IMR-90 (cell line): Measurements from ENCODE around the gene MXRA8. TPM values are rescaled to one million over a fixed set of nuclear protein-coding genes. Genes with fewer than 3 reads are reported as not detected.
"Not testable (repeated sequence)": the region's sequence is repeated elsewhere in the genome, so short reads cannot be mapped to it uniquely, and the experiment has no call there.

Experiments
- ATAC-seq: fragments of 200-7000 bp; cut with Tn5 transposase; 2 replicates; pipeline ENCODE4 v1.9.1; 2020; ENCODE audit warnings: low read depth, mild to moderate bottlenecking, moderate library complexity
- BruUV-seq: library from RNA; stranded (reverse); fragments of 400-500 nt; replicated peaks from 2 replicates; lab custom pipeline; 2021; lab: Mats Ljungman, UMichigan
- CTCF ChIA-PET: fragments of 300-600 bp; formaldehyde crosslinking; extraction: SDS; loops from one replicate; lab custom pipeline; 2021; ENCODE audit warnings: antibody characterized with exemption; lab: Yijun Ruan, JAX
- POLR2A ChIA-PET: fragments of 300-600 bp; sonication (Branson Sonifier 250); formaldehyde crosslinking; loops from one replicate; lab custom pipeline; 2022; ENCODE audit warnings: antibody characterized with exemption; ENCODE audit not compliant: unreplicated experiment; lab: Charles Lee
- DNase-seq: peaks from one replicate; pipeline ENCODE4 v3.0.0; 2013
- H2AFZ ChIP-seq: replicated peaks from 2 replicates; pipeline ENCODE3; 2013; ENCODE audit warnings: low read length, mild to moderate bottlenecking; ENCODE audit not compliant: poor library complexity
- H2AK5ac ChIP-seq: 2 replicates; pipeline ENCODE4 v1.6.1; 2013; ENCODE audit warnings: low read depth, low read length, inconsistent platforms
- H2AK9ac ChIP-seq: replicated peaks from 2 replicates; pipeline ENCODE3; 2013; ENCODE audit warnings: mild to moderate bottlenecking, low read depth, low read length, moderate library complexity; ENCODE audit not compliant: poor library complexity
- H2BK120ac ChIP-seq: 2 replicates; pipeline ENCODE4 v1.6.1; 2013; ENCODE audit warnings: low read depth, low read length, inconsistent platforms
- H2BK15ac ChIP-seq: 3 replicates; pipeline ENCODE4 v1.6.1; 2013; ENCODE audit warnings: low read depth, low read length, inconsistent platforms
- H2BK20ac ChIP-seq: 2 replicates; pipeline ENCODE4 v1.6.1; 2013; ENCODE audit warnings: low read depth, mild to moderate bottlenecking, inconsistent platforms, low read length, moderate library complexity
- H2BK5ac ChIP-seq: 2 replicates; pipeline ENCODE4 v1.6.1; 2013; ENCODE audit warnings: mild to moderate bottlenecking, low read depth, low read length, inconsistent platforms; ENCODE audit not compliant: poor library complexity, severe bottlenecking
- H3K14ac ChIP-seq: replicated peaks from 2 replicates; pipeline ENCODE4 v1.6.1; 2013; ENCODE audit warnings: low read depth, low read length, inconsistent platforms
- H3K18ac ChIP-seq: 2 replicates; pipeline ENCODE4 v1.6.1; 2013; ENCODE audit warnings: low read depth, low read length, control low read depth
- H3K23ac ChIP-seq: 2 replicates; pipeline ENCODE4 v1.6.1; 2013; ENCODE audit warnings: low read depth, low read length, inconsistent platforms
- H3K27ac ChIP-seq: 2 replicates; pipeline ENCODE4 v1.5.1; 2013; ENCODE audit warnings: mild to moderate bottlenecking, control low read depth, low read length; ENCODE audit not compliant: insufficient read depth
- H3K27me3 ChIP-seq: 2 replicates; pipeline ENCODE4 v1.6.1; 2013; ENCODE audit warnings: low read length; ENCODE audit not compliant: control insufficient read depth, insufficient read depth
- H3K36me3 ChIP-seq: 2 replicates; pipeline ENCODE4 v1.6.1; 2013; ENCODE audit warnings: low read length, mixed read lengths; ENCODE audit not compliant: control insufficient read depth, insufficient read depth
- H3K4ac ChIP-seq: 2 replicates; pipeline ENCODE4 v1.6.1; 2013; ENCODE audit warnings: low read depth, low read length, inconsistent platforms
- H3K4me1 ChIP-seq: 2 replicates; pipeline ENCODE4 v1.6.1; 2013; ENCODE audit warnings: low read length, mixed read lengths; ENCODE audit not compliant: control insufficient read depth, insufficient read depth
- H3K4me2 ChIP-seq: 2 replicates; pipeline ENCODE4 v1.6.1; 2013; ENCODE audit warnings: low read depth, mild to moderate bottlenecking, control low read depth, low read length, moderate library complexity
- H3K4me3 ChIP-seq: 2 replicates; pipeline ENCODE4 v1.5.1; 2013; ENCODE audit warnings: low read depth, mild to moderate bottlenecking, control low read depth, low read length, moderate library complexity; ENCODE audit not compliant: insufficient read depth
- H3K56ac ChIP-seq: 2 replicates; pipeline ENCODE4 v1.6.1; 2013; ENCODE audit warnings: low read length, inconsistent platforms; ENCODE audit not compliant: insufficient read depth; ENCODE audit errors: extremely low read depth
- H3K79me1 ChIP-seq, 2 experiments: 2 replicates each; pipeline ENCODE4 v1.6.1; 2013; ENCODE audit warnings: low read length in 2 of 2, inconsistent platforms in 1 of 2, low read depth in 1 of 2
- H3K9ac ChIP-seq: 2 replicates; pipeline ENCODE4 v1.6.1; 2013; ENCODE audit warnings: low read depth, low read length, control low read depth
- H3K9me1 ChIP-seq: 2 replicates; pipeline ENCODE4 v1.6.1; 2013; ENCODE audit warnings: low read length, inconsistent platforms; ENCODE audit not compliant: insufficient read depth
- H3K9me3 ChIP-seq: 2 replicates; pipeline ENCODE4 v1.6.1; 2013; ENCODE audit warnings: low read length; ENCODE audit not compliant: control insufficient read depth, insufficient read depth
- H4K20me1 ChIP-seq: 2 replicates; pipeline ENCODE4 v1.6.1; 2013; ENCODE audit warnings: low read length, inconsistent platforms; ENCODE audit not compliant: insufficient read depth
- H4K5ac ChIP-seq: 2 replicates; pipeline ENCODE4 v1.6.1; 2013; ENCODE audit warnings: mild to moderate bottlenecking, low read depth, low read length, control low read depth
- H4K8ac ChIP-seq, 2 experiments: 2 replicates each; pipeline ENCODE4 v1.6.1; 2013; ENCODE audit warnings: low read depth in 2 of 2, low read length in 2 of 2, control low read depth in 1 of 2, inconsistent platforms in 1 of 2
- H4K91ac ChIP-seq: 2 replicates; pipeline ENCODE4 v1.6.1; 2013; ENCODE audit warnings: low read depth, low read length, inconsistent platforms; ENCODE audit not compliant: insufficient read depth
- CHD1 ChIP-seq: IDR thresholded peaks from 2 replicates; pipeline ENCODE4 v1.6.1; 2012; ENCODE audit warnings: low read depth, low read length, improper control_type of control experiment
- FOS ChIP-seq: fragments of 150-350 bp; IDR thresholded peaks from 2 replicates; pipeline ENCODE4 v1.6.1; 2016; ENCODE audit warnings: low read depth, low read length
- MAFK ChIP-seq: IDR thresholded peaks from 2 replicates; pipeline ENCODE4 v1.6.1; 2012; ENCODE audit warnings: low read depth, low read length, improper control_type of control experiment
- POLR2A ChIP-seq: IDR thresholded peaks from 2 replicates; pipeline ENCODE4 v1.6.1; 2012; ENCODE audit warnings: mild to moderate bottlenecking, low read depth, low read length
- whole genome bisulfite sequencing, 2 experiments: methylation state at CpG; one replicate each; pipeline versions ENCODE4 v1.1.5 to v1.1.7; 2013; ENCODE audit warnings: missing lambda C conversion rate in 2 of 2; ENCODE audit not compliant: insufficient read length in 1 of 2; ENCODE audit errors: extremely low coverage in 2 of 2; 5-methylcytosine and 5-hydroxymethylcytosine counted together
- dilution Hi-C: fragments of 300-500 bp; cut with HindIII; formaldehyde crosslinking; loops from one replicate; pipeline ENCODE4 v1.14.3; 2018; ENCODE audit warnings: low sequenced_read_pairs; ENCODE audit not compliant: unreplicated experiment
- in situ Hi-C: fragments of 300-500 bp; cut with MboI; formaldehyde crosslinking; loops from 3 replicates; pipeline ENCODE4 v1.14.3; 2019; ENCODE audit warnings: low sequenced_read_pairs, inconsistent platforms, mixed read lengths
- intact Hi-C: fragments of 100-400 bp; cut with micrococcal nuclease; formaldehyde crosslinking; loops from 2 replicates; pipeline ENCODE4 v1.10.0; 2022
- polyA plus RNA-seq, 3 experiments: library from polyadenylated mRNA; depleted of rRNA; stranded (reverse); fragments of >200 nt; gene quantifications; 2 replicates each; pipeline ENCODE4 v1.2.3, GENCODE V29; 2012; ENCODE audit warnings: low replicate concordance in 1 of 3
- total RNA-seq: library from RNA; depleted of rRNA; stranded (reverse); fragments of >200 nt; gene quantifications from 2 replicates; pipeline ENCODE4 v1.2.3, GENCODE V29; 2012
- TF ChIP-seq, protein P1 (sequence below): conservative IDR thresholded peaks from 2 replicates; pipeline ENCODE4 v1.5.1; 2012; ENCODE audit warnings: mild to moderate bottlenecking, low read depth, low read length, improper control_type of control experiment
- TF ChIP-seq, protein P2 (sequence below): fragments of 150-350 bp; IDR thresholded peaks from 2 replicates; pipeline ENCODE4 v1.6.1; 2016; ENCODE audit warnings: low read depth, mild to moderate bottlenecking, low read length, moderate library complexity, borderline replicate concordance

Gene MXRA8
- total and polyA plus RNA-seq, 2 of the 4 experiments (the other 2 are of a cell fraction) = 92.5 to 469 TPM

DNA sequence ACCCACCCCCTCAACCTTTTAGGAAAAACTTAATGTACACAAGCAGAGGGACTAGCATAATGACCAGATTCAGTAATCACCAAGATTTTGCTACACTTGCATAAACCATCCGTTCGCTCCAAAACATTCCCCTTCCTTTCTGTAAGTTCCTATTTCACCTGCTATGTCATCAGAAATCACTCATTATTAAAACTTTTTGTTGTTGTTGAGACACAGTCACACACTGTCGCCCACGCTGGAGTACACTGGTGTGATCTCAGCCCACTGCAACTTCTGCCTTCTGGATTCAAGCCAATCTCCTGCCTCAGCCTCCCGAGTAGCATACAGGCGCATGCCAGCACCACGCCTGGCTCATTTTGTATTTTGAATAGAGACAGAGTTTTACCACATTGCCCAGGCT, 45.3 kb upstream of the MXRA8 start:
- ChIA-PET CTCF (no interaction called here), POLR2A (no interaction called here)
- no peak for DNase-seq
- ATAC-seq = no peak
- H2AFZ ChIP-seq = no peak overlapping the region
- H3K23ac ChIP-seq = no peak overlapping the region
- H3K14ac ChIP-seq = no peak overlapping the region
- no peak overlapping the region for H2BK15ac ChIP-seq
- H4K20me1 ChIP-seq = peaks cover 34% of the 10 kb centered on the region; the same call in 1 of the 2 replicates
- H3K56ac ChIP-seq = no peak overlapping the region
- no peaks in the 10 kb centered on the region for H3K27me3 ChIP-seq
- peaks cover 26 to 73% of the 10 kb centered on the region in 2 experiments for H3K79me1 ChIP-seq
- no peak overlapping the region for H4K5ac ChIP-seq
- no peak overlapping the region for H4K91ac ChIP-seq
- peaks cover 42% of the 10 kb centered on the region for H3K36me3 ChIP-seq
- H3K9ac ChIP-seq = no peak overlapping the region
- no TSS peak for BruUV-seq
- H4K8ac ChIP-seq = no peak overlapping the region
- H2AK9ac ChIP-seq = no peak overlapping the region
- H2AK5ac ChIP-seq = no peak overlapping the region
- no peak overlapping the region for H3K4me3 ChIP-seq
- in situ Hi-C loops = no loop called here
- H3K4me1 ChIP-seq = peaks cover 12% of the 10 kb centered on the region
- H2BK20ac ChIP-seq = no peak overlapping the region
- no peaks in the 10 kb centered on the region for H3K9me3 ChIP-seq
- dilution Hi-C loops = no loop called here
- no peak overlapping the region for H2BK5ac ChIP-seq
- intact Hi-C loops = no loop called here
- H3K9me1 ChIP-seq = peaks cover 11% of the 10 kb centered on the region
- H3K4me2 ChIP-seq = no peak overlapping the region
- TF ChIP-seq, protein P1, sequence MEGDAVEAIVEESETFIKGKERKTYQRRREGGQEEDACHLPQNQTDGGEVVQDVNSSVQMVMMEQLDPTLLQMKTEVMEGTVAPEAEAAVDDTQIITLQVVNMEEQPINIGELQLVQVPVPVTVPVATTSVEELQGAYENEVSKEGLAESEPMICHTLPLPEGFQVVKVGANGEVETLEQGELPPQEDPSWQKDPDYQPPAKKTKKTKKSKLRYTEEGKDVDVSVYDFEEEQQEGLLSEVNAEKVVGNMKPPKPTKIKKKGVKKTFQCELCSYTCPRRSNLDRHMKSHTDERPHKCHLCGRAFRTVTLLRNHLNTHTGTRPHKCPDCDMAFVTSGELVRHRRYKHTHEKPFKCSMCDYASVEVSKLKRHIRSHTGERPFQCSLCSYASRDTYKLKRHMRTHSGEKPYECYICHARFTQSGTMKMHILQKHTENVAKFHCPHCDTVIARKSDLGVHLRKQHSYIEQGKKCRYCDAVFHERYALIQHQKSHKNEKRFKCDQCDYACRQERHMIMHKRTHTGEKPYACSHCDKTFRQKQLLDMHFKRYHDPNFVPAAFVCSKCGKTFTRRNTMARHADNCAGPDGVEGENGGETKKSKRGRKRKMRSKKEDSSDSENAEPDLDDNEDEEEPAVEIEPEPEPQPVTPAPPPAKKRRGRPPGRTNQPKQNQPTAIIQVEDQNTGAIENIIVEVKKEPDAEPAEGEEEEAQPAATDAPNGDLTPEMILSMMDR = no peak
- TF ChIP-seq POLR2A = no peak
- no peak for TF ChIP-seq MAFK
- TF ChIP-seq, protein P2, sequence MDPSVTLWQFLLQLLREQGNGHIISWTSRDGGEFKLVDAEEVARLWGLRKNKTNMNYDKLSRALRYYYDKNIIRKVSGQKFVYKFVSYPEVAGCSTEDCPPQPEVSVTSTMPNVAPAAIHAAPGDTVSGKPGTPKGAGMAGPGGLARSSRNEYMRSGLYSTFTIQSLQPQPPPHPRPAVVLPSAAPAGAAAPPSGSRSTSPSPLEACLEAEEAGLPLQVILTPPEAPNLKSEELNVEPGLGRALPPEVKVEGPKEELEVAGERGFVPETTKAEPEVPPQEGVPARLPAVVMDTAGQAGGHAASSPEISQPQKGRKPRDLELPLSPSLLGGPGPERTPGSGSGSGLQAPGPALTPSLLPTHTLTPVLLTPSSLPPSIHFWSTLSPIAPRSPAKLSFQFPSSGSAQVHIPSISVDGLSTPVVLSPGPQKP = no peak
- no peak for TF ChIP-seq FOS
- TF ChIP-seq CHD1 = no peak
- H3K18ac ChIP-seq = no peak overlapping the region
- H3K27ac ChIP-seq = no peak overlapping the region
- H2BK120ac ChIP-seq = no peak overlapping the region
- no peak overlapping the region for H3K4ac ChIP-seq
- 90% methylated on average over 2 of the region's 7 CpGs; no CpG with 5 or more reads in 1 of the 2 experiments for WGBS, 2 experiments

DNA sequence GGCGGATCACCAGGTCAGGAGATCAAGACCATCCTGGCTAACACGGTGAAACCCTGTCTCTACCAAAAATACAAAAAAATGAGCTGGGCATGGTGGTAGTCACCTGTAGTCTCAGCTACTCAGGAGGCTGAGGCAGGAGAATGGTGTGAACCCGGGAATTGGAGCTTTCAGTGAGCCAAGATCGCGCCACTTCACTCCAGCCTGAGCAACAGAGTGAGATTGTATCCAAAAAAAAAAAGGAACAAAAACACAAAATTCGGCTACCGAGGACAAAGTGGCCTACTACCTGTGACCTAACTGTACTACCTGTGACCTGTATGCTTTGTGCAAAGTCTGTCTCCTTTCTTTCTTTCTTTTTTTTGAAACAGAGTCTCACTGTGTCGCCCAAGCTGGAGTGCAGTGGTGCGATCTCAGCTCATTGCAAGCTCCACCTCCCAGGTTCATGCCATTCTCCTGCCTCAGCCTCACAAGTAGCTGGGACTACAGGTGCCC, 44.6 kb upstream of the MXRA8 start:
- CTCF ChIA-PET, H3K9ac ChIP-seq, H3K4me2 ChIP-seq, H2AFZ ChIP-seq, H4K91ac ChIP-seq, H2BK20ac ChIP-seq, H2BK15ac ChIP-seq, H3K4me3 ChIP-seq, H3K56ac ChIP-seq, H3K14ac ChIP-seq, H3K18ac ChIP-seq, H2AK9ac ChIP-seq, H3K27ac ChIP-seq, BruUV-seq, dilution Hi-C loops, H2BK5ac ChIP-seq, H3K23ac ChIP-seq, H2BK120ac ChIP-seq, H4K5ac ChIP-seq, H3K4ac ChIP-seq, ATAC-seq, H2AK5ac ChIP-seq, H3K9me3 ChIP-seq, DNase-seq, intact Hi-C loops, H4K8ac ChIP-seq, H3K27me3 ChIP-seq, in situ Hi-C loops, POLR2A ChIA-PET: not testable (repeated sequence)
- WGBS, 2 experiments = 94% methylated on average over 3 of the region's 9 CpGs; no CpG with 5 or more reads in 1 of the 2 experiments
- peaks cover 11% of the 10 kb centered on the region for H3K9me1 ChIP-seq
- H3K79me1 ChIP-seq = peaks cover 22 to 72% of the 10 kb centered on the region in 2 experiments
- H3K36me3 ChIP-seq = peaks cover 44% of the 10 kb centered on the region
- H3K4me1 ChIP-seq = peaks cover 14% of the 10 kb centered on the region
- H4K20me1 ChIP-seq = peaks cover 29% of the 10 kb centered on the region; the same call in 1 of the 2 replicates
